ENCODE data around the gene SMAD2.

SMAD2 gene

DNA sequence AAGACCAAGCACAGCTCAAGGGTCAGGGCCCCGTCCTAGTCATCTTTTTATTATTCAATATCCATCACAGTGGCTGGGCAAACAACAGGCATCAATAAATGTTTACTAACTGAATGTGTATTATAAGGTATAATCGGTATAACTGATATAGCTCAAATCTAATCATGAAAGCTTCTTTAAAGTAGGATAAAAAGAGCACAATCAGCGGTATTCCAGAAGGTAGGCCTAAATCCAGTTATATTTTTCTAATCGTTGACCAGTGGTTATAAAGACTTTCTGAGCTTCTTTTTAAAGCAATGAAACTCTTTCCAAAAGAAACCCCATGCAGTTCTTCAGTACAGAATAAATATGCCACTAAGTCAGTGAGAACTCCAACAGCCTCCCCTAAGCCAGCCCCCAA, 92.1 kb downstream of the SMAD2 start:
- H4K91ac ChIP-seq (ENCODE audit: low read depth, low read length, poor library complexity): no peak overlapping the region
- H2BK12ac ChIP-seq (ENCODE audit: low read length): no peak overlapping the region
- H4K8ac ChIP-seq (ENCODE audit: low read depth, low read length): no peak overlapping the region
- no peak overlapping the region for H3K23ac ChIP-seq (ENCODE audit: low read depth, low read length, poor library complexity)
- peaks cover 14 to 93% of the 10 kb centered on the region in 2 donors for H3K36me3 ChIP-seq (replicated peaks in 1 of 2; ENCODE audit: control insufficient read depth in 2 of 2, insufficient read depth in 2 of 2, low read length in 2 of 2)
- no peak overlapping the region for H2BK120ac ChIP-seq (ENCODE audit: low read depth, low read length)
- H3K4me1 ChIP-seq (ENCODE audit: control insufficient read depth in 2 of 2, insufficient read depth in 1 of 2, low read depth in 1 of 2, low read length in 2 of 2): no peaks in the 10 kb centered on the region
- no peaks in the 10 kb centered on the region for H3K79me1 ChIP-seq (ENCODE audit: low read depth, low read length)
- H3K4me3 ChIP-seq (ENCODE audit: low read length in 2 of 2): no peak overlapping the region
- no CpG with 5 or more reads among the region's 4 CpGs for WGBS, 2 donors (ENCODE audit: extremely low coverage in 2 of 2, insufficient read length in 2 of 2, insufficient replicate concordance in 1 of 2)
- H3K18ac ChIP-seq (ENCODE audit: low read length): no peak overlapping the region
- H2BK15ac ChIP-seq (ENCODE audit: low read length): no peak overlapping the region
- H2AFZ ChIP-seq (ENCODE audit: low read length): no peak overlapping the region
- DNase-seq (ENCODE audit: low spot score): no peak
- no peak overlapping the region for H2BK5ac ChIP-seq (ENCODE audit: low read length)
- H3K27me3 ChIP-seq (ENCODE audit: control insufficient read depth in 3 of 3, insufficient read depth in 3 of 3, low read depth in 1 of 3, low read length in 3 of 3): no peaks in the 10 kb centered on the region
- no peak overlapping the region for H3K14ac ChIP-seq (ENCODE audit: low read length)
- no peak overlapping the region for H3K4me2 ChIP-seq (ENCODE audit: insufficient read depth, low read length, poor library complexity, severe bottlenecking)
- H3K9ac ChIP-seq (ENCODE audit: low read depth, low read length, poor library complexity): no peak overlapping the region
- no peak overlapping the region for H3K4ac ChIP-seq (ENCODE audit: low read length)
- H2AK5ac ChIP-seq (ENCODE audit: low read depth, low read length): no peak overlapping the region
- no peaks in the 10 kb centered on the region for H3K9me3 ChIP-seq (replicated peaks in 1 of 2; ENCODE audit: control insufficient read depth in 2 of 2, insufficient read depth in 1 of 2, low read depth in 1 of 2, low read length in 2 of 2)
- no peak overlapping the region for H3K27ac ChIP-seq (replicated peaks; ENCODE audit: low read length)

GRCh38 chr18:47832348-47832747, 98.1 kb downstream of the SMAD2 start:
- H3K9me3 ChIP-seq (replicated peaks in 1 of 2; ENCODE audit: control insufficient read depth in 2 of 2, insufficient read depth in 1 of 2, low read depth in 1 of 2, low read length in 2 of 2): peaks cover 2 to 12% of the 10 kb centered on the region in 2 donors
- no peak overlapping the region for H3K27ac ChIP-seq (replicated peaks; ENCODE audit: low read length)
- H4K91ac ChIP-seq (ENCODE audit: low read depth, low read length, poor library complexity): no peak overlapping the region
- no peaks in the 10 kb centered on the region for H3K4me1 ChIP-seq (ENCODE audit: control insufficient read depth in 2 of 2, insufficient read depth in 1 of 2, low read depth in 1 of 2, low read length in 2 of 2)
- no peak overlapping the region for H3K4ac ChIP-seq (ENCODE audit: low read length)
- H3K27me3 ChIP-seq (ENCODE audit: control insufficient read depth in 3 of 3, insufficient read depth in 3 of 3, low read depth in 1 of 3, low read length in 3 of 3): no peaks in the 10 kb centered on the region
- H3K4me2 ChIP-seq (ENCODE audit: insufficient read depth, low read length, poor library complexity, severe bottlenecking): no peak overlapping the region
- H2BK15ac ChIP-seq (ENCODE audit: low read length): no peak overlapping the region
- no peak overlapping the region for H2AFZ ChIP-seq (ENCODE audit: low read length)
- H3K36me3 ChIP-seq (replicated peaks in 1 of 2; ENCODE audit: control insufficient read depth in 2 of 2, insufficient read depth in 2 of 2, low read length in 2 of 2): peaks cover 7 to 72% of the 10 kb centered on the region in 2 donors
- no peak overlapping the region for H4K8ac ChIP-seq (ENCODE audit: low read depth, low read length)
- DNase-seq (ENCODE audit: low spot score): no peak
- H2BK5ac ChIP-seq (ENCODE audit: low read length): no peak overlapping the region
- H3K4me3 ChIP-seq (ENCODE audit: low read length in 2 of 2): no peak overlapping the region
- H2AK5ac ChIP-seq (ENCODE audit: low read depth, low read length): no peak overlapping the region
- H3K23ac ChIP-seq (ENCODE audit: low read depth, low read length, poor library complexity): no peak overlapping the region
- no peak overlapping the region for H2BK12ac ChIP-seq (ENCODE audit: low read length)
- H3K14ac ChIP-seq (ENCODE audit: low read length): no peak overlapping the region
- H3K18ac ChIP-seq (ENCODE audit: low read length): no peak overlapping the region
- H2BK120ac ChIP-seq (ENCODE audit: low read depth, low read length): no peak overlapping the region
- H3K79me1 ChIP-seq (ENCODE audit: low read depth, low read length): no peaks in the 10 kb centered on the region
- H3K9ac ChIP-seq (ENCODE audit: low read depth, low read length, poor library complexity): no peak overlapping the region
- WGBS, 2 donors (ENCODE audit: extremely low coverage in 2 of 2, insufficient read length in 2 of 2, insufficient replicate concordance in 1 of 2): no CpG with 5 or more reads among the region's 1 CpG

DNA sequence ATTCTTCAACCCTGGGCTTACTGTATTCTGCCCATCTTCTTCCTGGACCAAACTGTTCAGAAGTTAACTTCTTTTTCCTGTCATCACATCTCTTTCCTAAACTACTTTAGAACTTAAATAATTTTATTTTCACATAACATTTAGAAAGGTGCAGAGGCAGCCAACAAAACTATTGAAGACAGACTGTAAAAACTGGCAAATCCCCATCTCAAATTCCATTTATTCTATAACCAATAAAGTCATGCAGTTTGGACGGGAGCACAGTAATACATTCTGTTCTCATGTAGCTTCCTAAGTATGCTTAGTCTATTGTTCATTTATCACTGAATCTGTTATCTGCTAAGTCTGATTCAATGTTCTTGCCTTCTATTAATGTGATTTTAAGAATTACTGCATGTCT, 99.1 kb downstream of the SMAD2 start:
- Histone ChIP-seq H3K36me3 (replicated peaks in 1 of 2; ENCODE audit: control insufficient read depth in 2 of 2, insufficient read depth in 2 of 2, low read length in 2 of 2) (peaks cover 8 to 72% of the 10 kb centered on the region in 2 donors), H3K4me3 (ENCODE audit: low read length in 2 of 2) (no peak overlapping the region)
- no CpG with 5 or more reads among the region's 1 CpG for WGBS, 2 donors (ENCODE audit: extremely low coverage in 2 of 2, insufficient read length in 2 of 2, insufficient replicate concordance in 1 of 2)

DNA sequence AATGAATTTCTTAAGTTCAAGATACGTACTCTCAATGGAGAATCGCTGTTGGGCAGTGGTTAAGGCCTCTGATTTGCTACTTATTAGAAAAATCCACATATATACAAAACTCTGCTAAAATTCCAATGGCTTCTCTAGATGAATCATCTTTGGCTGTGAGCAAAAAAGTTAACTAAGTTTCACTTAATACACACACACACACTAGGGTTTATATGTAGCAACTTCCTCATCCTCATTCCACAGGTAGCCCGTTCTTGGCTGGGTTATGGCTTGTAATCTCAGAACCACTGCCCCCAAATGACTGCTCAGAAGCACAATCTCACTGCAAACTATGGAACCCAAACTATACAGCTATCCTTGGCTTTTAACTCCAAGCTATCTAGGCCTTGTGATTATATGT, 99.7 kb downstream of the SMAD2 start:
- H2BK12ac ChIP-seq (ENCODE audit: low read length): no peak overlapping the region
- H3K14ac ChIP-seq (ENCODE audit: low read length): no peak overlapping the region
- H2BK15ac ChIP-seq (ENCODE audit: low read length): no peak overlapping the region
- H3K4me2 ChIP-seq (ENCODE audit: insufficient read depth, low read length, poor library complexity, severe bottlenecking): no peak overlapping the region
- H3K27me3 ChIP-seq (ENCODE audit: control insufficient read depth in 3 of 3, insufficient read depth in 3 of 3, low read depth in 1 of 3, low read length in 3 of 3): no peaks in the 10 kb centered on the region
- no peak overlapping the region for H3K18ac ChIP-seq (ENCODE audit: low read length)
- no peak overlapping the region for H2AK5ac ChIP-seq (ENCODE audit: low read depth, low read length)
- no peaks in the 10 kb centered on the region for H3K79me1 ChIP-seq (ENCODE audit: low read depth, low read length)
- H2AFZ ChIP-seq (ENCODE audit: low read length): no peak overlapping the region
- H3K27ac ChIP-seq (replicated peaks; ENCODE audit: low read length): no peak overlapping the region
- no peak overlapping the region for H3K4me3 ChIP-seq (ENCODE audit: low read length in 2 of 2)
- H3K23ac ChIP-seq (ENCODE audit: low read depth, low read length, poor library complexity): no peak overlapping the region
- DNase-seq (ENCODE audit: low spot score): no peak
- peaks cover 2 to 16% of the 10 kb centered on the region in 2 donors for H3K9me3 ChIP-seq (replicated peaks in 1 of 2; ENCODE audit: control insufficient read depth in 2 of 2, insufficient read depth in 1 of 2, low read depth in 1 of 2, low read length in 2 of 2)
- no peak overlapping the region for H3K9ac ChIP-seq (ENCODE audit: low read depth, low read length, poor library complexity)
- no peak overlapping the region for H4K8ac ChIP-seq (ENCODE audit: low read depth, low read length)
- peaks cover 10 to 72% of the 10 kb centered on the region in 2 donors for H3K36me3 ChIP-seq (replicated peaks in 1 of 2; ENCODE audit: control insufficient read depth in 2 of 2, insufficient read depth in 2 of 2, low read length in 2 of 2)
- H2BK120ac ChIP-seq (ENCODE audit: low read depth, low read length): no peak overlapping the region
- H4K91ac ChIP-seq (ENCODE audit: low read depth, low read length, poor library complexity): no peak overlapping the region
- no peak overlapping the region for H3K4ac ChIP-seq (ENCODE audit: low read length)
- no CpG with 5 or more reads among the region's 3 CpGs for WGBS, 2 donors (ENCODE audit: extremely low coverage in 2 of 2, insufficient read length in 2 of 2, insufficient replicate concordance in 1 of 2)
- H2BK5ac ChIP-seq (ENCODE audit: low read length): no peak overlapping the region
- no peaks in the 10 kb centered on the region for H3K4me1 ChIP-seq (ENCODE audit: control insufficient read depth in 2 of 2, insufficient read depth in 1 of 2, low read depth in 1 of 2, low read length in 2 of 2)

More for the DNA sequence above, 99.1 kb downstream of the SMAD2 start:
- Histone ChIP-seq H3K4ac (ENCODE audit: low read length) (no peak overlapping the region), H2BK5ac (ENCODE audit: low read length) (no peak overlapping the region), H3K9ac (ENCODE audit: low read depth, low read length, poor library complexity) (no peak overlapping the region), H3K27me3 (ENCODE audit: control insufficient read depth in 3 of 3, insufficient read depth in 3 of 3, low read depth in 1 of 3, low read length in 3 of 3) (no peaks in the 10 kb centered on the region), H2AK5ac (ENCODE audit: low read depth, low read length) (no peak overlapping the region), H3K4me2 (ENCODE audit: insufficient read depth, low read length, poor library complexity, severe bottlenecking) (no peak overlapping the region), H3K79me1 (ENCODE audit: low read depth, low read length) (no peaks in the 10 kb centered on the region), H4K8ac (ENCODE audit: low read depth, low read length) (no peak overlapping the region), H3K4me1 (ENCODE audit: control insufficient read depth in 2 of 2, insufficient read depth in 1 of 2, low read depth in 1 of 2, low read length in 2 of 2) (no peaks in the 10 kb centered on the region), H3K9me3 (replicated peaks in 1 of 2; ENCODE audit: control insufficient read depth in 2 of 2, insufficient read depth in 1 of 2, low read depth in 1 of 2, low read length in 2 of 2) (peaks cover 2 to 15% of the 10 kb centered on the region in 2 donors), H2BK12ac (ENCODE audit: low read length) (no peak overlapping the region), H2BK120ac (ENCODE audit: low read depth, low read length) (no peak overlapping the region), H3K18ac (ENCODE audit: low read length) (no peak overlapping the region), H4K91ac (ENCODE audit: low read depth, low read length, poor library complexity) (no peak overlapping the region), H3K27ac (replicated peaks; ENCODE audit: low read length) (no peak overlapping the region), H2BK15ac (ENCODE audit: low read length) (no peak overlapping the region), H3K14ac (ENCODE audit: low read length) (no peak overlapping the region), H2AFZ (ENCODE audit: low read length) (no peak overlapping the region), H3K23ac (ENCODE audit: low read depth, low read length, poor library complexity) (no peak overlapping the region)
- DNase-seq (ENCODE audit: low spot score): no peak
